Natural killer cell treated with Interleukin-12 subunit alpha and Interleukin-12 subunit beta and Interleukin-15 and Interleukin-18, amount 100 ng/mL, for 72 hours (primary cell): ENCODE results near the gene RCVRN. TPM values are rescaled to one million over a fixed set of nuclear protein-coding genes. Genes with fewer than 3 reads are reported as not detected.

Experiments used
- ATAC-seq, 2 donors: fragments of 150-1000 bp; cut with Tn5 transposase in 1 of 2; sonication (Bioruptor Pico), chemical (Tn5 transposase) in 1 of 2; 2 replicates each; pipeline ENCODE4 v1.10.0; 2021
- DNase-seq: peaks from one replicate; pipeline ENCODE4 v3.0.0; 2022; ENCODE audit warnings: low spot score
- H3K27ac Mint-ChIP-seq, 2 donors: 1 replicate in 1 of 2; 2 replicates in 1 of 2; pipeline ENCODE4 v1.8.0; 2022; ENCODE audit warnings: mixed read lengths in 2 of 2, mild to moderate bottlenecking in 1 of 2, moderate library complexity in 1 of 2
- H3K27me3 Mint-ChIP-seq, 2 donors: 1 replicate in 1 of 2; 2 replicates in 1 of 2; pipeline ENCODE4 v1.8.0; 2022; ENCODE audit warnings: mixed read lengths in 2 of 2
- H3K36me3 Mint-ChIP-seq: one replicate; pipeline ENCODE4 v1.8.0; 2022; ENCODE audit warnings: mixed read lengths
- H3K4me1 Mint-ChIP-seq, 2 donors: 1 replicate in 1 of 2; 2 replicates in 1 of 2; pipeline ENCODE4 v1.8.0; 2022; ENCODE audit warnings: low read depth in 2 of 2, mixed read lengths in 2 of 2, mild to moderate bottlenecking in 1 of 2
- H3K4me3 Mint-ChIP-seq: one replicate; pipeline ENCODE4 v1.8.0; 2022; ENCODE audit warnings: mixed read lengths
- H3K9me3 Mint-ChIP-seq: 2 replicates; pipeline ENCODE4 v1.8.0; 2022; ENCODE audit warnings: mixed read lengths
- total RNA-seq, 2 donors: library from RNA; stranded (reverse); gene quantifications; one replicate each; pipeline ENCODE4 v1.2.3, GENCODE V29; 2022

Gene RCVRN
- total RNA-seq, 2 donors from 2014 or later, result not detected

DNA sequence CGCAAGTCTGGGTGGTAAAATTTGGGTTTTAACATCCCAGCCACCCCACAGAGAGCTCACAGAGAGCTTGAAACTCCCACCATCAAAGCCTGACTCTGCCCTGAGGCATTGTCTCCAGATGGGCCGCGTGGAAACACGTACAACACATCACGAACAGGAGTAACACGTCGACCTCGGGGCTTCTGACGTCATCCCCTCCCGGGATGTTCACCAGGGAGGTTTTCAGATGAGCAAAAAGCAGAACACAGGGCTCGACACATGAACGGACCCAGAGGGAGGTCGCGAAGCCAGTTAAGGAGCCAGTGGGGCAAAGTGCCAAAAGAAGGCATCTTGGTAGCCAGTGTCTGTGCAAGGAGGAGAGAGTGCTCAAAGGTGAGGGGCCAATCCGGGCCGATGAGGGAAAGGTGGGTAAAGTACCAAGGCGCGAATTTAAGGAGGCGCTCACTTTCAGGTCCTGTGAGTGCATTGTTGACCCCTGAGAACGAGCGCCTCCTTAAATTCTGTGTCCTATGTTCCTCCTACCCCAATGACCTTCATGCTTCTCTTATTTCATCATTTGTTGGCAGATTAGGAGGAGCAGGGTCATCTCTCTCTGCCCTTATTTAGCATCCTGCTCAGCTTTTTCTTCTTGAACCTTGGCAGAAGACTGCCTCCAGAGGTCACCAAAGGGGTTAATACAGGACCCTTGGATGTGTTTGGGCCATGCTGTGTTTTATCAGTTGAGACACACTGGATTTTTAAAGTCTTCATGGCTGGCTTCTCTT lies 5.6 kb downstream of the RCVRN start:
- no peak overlapping the region for H3K4me3 Mint-ChIP-seq

DNA sequence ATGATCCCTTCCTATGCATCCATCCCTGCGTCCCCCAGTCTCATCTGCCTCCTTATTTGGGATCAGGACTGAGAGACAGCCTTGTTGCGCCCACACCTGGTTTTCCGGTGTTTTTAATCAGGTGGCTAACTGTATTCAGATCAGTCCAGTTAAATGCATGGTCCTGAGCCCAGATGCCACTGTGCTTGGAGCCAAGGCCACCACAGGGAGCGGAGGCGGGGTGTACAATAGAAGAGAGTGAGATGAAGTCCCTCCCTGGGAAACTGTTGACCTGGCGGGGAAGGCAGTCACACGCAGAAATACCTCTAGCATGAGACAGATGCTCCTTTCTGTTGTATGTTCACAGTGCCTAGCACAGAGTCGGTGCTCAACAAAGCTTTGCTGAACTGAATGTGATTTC lies 6.3 kb downstream of the RCVRN start:
- Mint-ChIP-seq H3K4me3 (no peak overlapping the region), H3K9me3 (no peaks in the 10 kb centered on the region), H3K4me1 (peaks cover 0 to 6% of the 10 kb centered on the region in 2 donors), H3K36me3 (no peaks in the 10 kb centered on the region), H3K27ac (no peak overlapping the region), H3K27me3 (peaks cover 10 to 12% of the 10 kb centered on the region in 2 donors)
- ATAC-seq (no peak), DNase-seq (no peak)

More for the DNA sequence above, 5.6 kb downstream of the RCVRN start:
- Mint-ChIP-seq H3K9me3 (no peaks in the 10 kb centered on the region), H3K36me3 (no peaks in the 10 kb centered on the region), H3K27me3 (peaks cover 6 to 12% of the 10 kb centered on the region in 2 donors), H3K4me1 (peaks cover 0 to 6% of the 10 kb centered on the region in 2 donors), H3K27ac (no peak overlapping the region)
- no peak for ATAC-seq
- no peak for DNase-seq

DNA sequence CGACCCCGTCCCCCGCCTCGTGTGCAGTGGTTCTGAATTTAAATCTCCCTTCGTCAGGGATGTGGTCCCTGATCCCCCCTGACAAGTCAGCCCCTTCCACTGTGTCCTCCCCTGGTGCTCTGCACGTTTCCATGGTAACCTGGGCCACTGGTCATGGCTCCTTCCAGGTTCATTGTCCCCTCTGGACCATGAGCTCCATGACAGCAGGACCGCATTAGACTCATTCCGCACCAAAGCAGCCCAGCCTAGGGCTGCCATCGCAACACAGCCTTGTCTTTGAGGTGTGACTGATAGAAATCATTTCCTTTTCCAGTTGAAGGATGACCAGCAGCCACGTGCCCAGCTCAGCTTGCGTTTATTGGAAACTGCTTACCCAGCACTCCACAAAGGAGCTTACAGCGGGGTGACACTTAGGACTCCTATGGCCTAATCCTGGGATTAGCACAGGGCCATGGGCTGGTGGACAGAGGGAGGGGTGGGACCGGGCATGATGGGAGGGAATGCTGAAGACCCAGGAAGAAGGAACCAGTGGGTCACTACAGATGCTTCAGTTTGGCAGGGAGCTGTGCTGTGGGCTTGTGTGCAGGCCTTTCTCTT lies 7.6 kb downstream of the RCVRN start:
- Mint-ChIP-seq H3K4me1 (peaks cover 0 to 6% of the 10 kb centered on the region in 2 donors), H3K27me3 (peaks cover 15 to 21% of the 10 kb centered on the region in 2 donors), H3K27ac (no peak overlapping the region)

DNA sequence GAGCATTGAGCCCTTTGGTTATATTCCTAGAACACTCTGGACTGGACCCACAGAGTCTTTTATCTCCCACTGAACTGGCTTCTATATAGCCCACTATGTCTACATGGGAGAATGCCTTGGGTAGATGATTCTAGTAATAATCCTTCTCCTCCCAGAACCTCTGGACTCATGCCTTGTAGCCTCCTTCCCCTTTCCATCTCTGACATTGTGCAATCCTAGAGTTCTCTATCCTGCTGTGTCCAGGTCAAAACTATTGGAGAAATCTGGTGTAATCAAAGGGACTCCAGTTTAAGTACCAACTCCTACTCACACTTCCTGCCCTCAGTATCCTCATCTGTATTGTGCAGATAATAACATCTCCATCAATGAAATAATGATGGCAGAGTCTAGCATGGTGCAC lies 9.1 kb downstream of the RCVRN start:
- Mint-ChIP-seq H3K4me1 (peaks cover 0 to 6% of the 10 kb centered on the region in 2 donors), H3K4me3 (no peak overlapping the region), H3K36me3 (no peaks in the 10 kb centered on the region), H3K9me3 (no peaks in the 10 kb centered on the region), H3K27ac (no peak overlapping the region), H3K27me3 (peaks cover 16 to 18% of the 10 kb centered on the region in 2 donors)
- DNase-seq (no peak), ATAC-seq (no peak)

More for the DNA sequence above, 7.6 kb downstream of the RCVRN start:
- H3K4me3 Mint-ChIP-seq, result no peak overlapping the region
- H3K36me3 Mint-ChIP-seq, result no peaks in the 10 kb centered on the region
- ATAC-seq, result no peak
- no peak for DNase-seq
- H3K9me3 Mint-ChIP-seq, result no peaks in the 10 kb centered on the region

DNA sequence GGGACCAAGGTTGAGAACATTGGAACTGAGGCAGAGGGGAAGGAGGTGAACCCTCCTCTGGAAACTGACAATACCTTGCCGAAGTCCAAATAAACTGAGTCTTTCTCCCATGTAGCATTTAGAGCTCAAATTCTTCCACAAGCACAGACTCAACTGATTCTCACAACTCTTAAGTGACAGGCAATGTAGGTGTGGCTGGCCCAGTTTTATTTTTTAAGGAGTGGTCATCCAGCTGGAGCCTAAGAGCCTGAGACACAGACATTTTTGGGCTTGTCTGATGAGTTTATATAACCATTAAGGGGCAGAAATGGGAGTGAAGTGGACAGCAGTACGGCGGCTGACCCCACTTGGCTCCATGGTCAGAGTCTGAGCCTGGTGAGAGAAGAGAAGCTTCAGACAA lies 10.8 kb downstream of the RCVRN start:
- Mint-ChIP-seq H3K4me3 (no peak overlapping the region), H3K27ac (no peak overlapping the region), H3K4me1 (peaks cover 0 to 8% of the 10 kb centered on the region in 2 donors), H3K27me3 (peaks cover 15 to 21% of the 10 kb centered on the region in 2 donors), H3K36me3 (no peaks in the 10 kb centered on the region), H3K9me3 (no peaks in the 10 kb centered on the region)
- DNase-seq, result no peak
- ATAC-seq, result no peak

DNA sequence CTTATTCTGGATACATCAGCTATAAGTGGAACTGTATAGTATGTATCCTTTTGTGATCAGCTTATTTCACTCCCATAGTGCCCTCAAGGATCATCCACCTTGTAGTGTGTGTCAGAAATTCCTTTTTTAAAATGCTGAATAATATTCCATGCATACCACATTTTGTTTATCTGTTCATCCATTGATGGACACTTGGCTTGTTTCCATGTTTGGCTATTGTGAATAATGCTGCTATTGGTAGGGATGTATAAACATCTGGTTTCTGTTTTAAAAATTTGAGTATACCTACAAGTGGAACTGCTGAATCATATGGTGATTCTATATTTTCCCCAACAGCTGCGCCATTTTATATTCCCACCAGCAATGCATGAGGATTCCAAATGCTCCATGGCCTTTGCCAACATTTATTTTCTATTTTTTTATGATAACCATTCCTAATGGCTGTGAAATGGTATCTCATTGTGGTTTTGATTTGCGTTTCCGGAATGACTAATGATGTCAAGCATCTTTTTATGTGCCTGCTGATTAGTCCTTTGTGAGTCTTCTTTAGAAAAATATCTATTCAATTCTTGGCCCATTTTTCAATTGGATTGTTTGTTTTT lies 11.6 kb downstream of the RCVRN start:
- Mint-ChIP-seq H3K4me3 (no peak overlapping the region), H3K4me1 (peaks cover 0 to 8% of the 10 kb centered on the region in 2 donors), H3K27me3 (peaks cover 15 to 21% of the 10 kb centered on the region in 2 donors), H3K36me3 (no peaks in the 10 kb centered on the region), H3K9me3 (no peaks in the 10 kb centered on the region), H3K27ac (no peak overlapping the region)
- ATAC-seq, result no peak
- no peak for DNase-seq

DNA sequence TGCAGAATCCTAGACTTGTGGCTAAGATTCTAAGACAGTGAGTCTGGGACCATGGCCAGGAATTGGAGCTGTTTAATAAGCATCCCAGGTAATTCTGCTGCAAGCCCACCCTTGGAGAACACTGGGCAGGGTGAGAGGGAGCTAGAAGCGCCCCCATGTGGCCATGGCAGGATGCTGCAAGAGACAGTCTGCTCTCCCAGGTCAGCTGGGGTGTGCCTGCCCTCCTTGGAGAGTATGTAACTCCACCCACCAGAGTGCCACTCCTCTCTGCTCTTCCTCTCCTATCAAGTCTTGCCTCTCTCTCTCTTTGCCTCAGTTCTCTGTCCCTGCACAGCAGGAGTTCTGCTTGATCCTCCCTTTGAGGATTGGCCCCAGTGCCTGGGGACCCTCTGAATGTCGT lies 14.9 kb downstream of the RCVRN start:
- Mint-ChIP-seq H3K4me3 (no peak overlapping the region), H3K27ac (no peak overlapping the region), H3K9me3 (no peaks in the 10 kb centered on the region), H3K27me3 (peaks cover 15 to 20% of the 10 kb centered on the region in 2 donors), H3K36me3 (no peaks in the 10 kb centered on the region), H3K4me1 (peaks cover 0 to 2% of the 10 kb centered on the region in 2 donors)
- ATAC-seq, result peak in 1 of 2 donors; percentile 60
- no peak for DNase-seq

DNA sequence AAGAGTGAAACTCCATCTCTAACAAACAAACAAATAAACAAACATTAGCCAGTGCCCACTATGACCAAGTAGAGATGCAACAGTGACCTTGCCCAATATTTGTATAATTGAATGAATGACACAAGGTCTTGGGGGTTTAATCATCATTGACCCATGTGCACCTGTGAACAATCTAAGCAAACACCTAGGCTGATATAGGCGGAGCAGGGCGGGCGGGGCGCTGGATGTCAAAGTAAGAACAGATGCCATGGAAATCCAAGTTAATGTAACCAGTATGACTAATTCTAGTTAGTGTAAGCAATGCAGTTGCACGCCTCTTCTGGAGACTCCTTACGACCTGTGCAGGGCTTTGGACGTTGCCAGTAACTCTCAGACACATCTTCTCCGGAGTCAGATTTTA lies 17.6 kb downstream of the RCVRN start:
- Mint-ChIP-seq H3K4me1 (peaks cover 0 to 2% of the 10 kb centered on the region in 2 donors), H3K27me3 (peaks cover 7 to 16% of the 10 kb centered on the region in 2 donors), H3K27ac (no peak overlapping the region), H3K9me3 (peaks cover 9% of the 10 kb centered on the region), H3K4me3 (no peak overlapping the region), H3K36me3 (peaks cover 11% of the 10 kb centered on the region)
- no peak for DNase-seq
- no peak for ATAC-seq

DNA sequence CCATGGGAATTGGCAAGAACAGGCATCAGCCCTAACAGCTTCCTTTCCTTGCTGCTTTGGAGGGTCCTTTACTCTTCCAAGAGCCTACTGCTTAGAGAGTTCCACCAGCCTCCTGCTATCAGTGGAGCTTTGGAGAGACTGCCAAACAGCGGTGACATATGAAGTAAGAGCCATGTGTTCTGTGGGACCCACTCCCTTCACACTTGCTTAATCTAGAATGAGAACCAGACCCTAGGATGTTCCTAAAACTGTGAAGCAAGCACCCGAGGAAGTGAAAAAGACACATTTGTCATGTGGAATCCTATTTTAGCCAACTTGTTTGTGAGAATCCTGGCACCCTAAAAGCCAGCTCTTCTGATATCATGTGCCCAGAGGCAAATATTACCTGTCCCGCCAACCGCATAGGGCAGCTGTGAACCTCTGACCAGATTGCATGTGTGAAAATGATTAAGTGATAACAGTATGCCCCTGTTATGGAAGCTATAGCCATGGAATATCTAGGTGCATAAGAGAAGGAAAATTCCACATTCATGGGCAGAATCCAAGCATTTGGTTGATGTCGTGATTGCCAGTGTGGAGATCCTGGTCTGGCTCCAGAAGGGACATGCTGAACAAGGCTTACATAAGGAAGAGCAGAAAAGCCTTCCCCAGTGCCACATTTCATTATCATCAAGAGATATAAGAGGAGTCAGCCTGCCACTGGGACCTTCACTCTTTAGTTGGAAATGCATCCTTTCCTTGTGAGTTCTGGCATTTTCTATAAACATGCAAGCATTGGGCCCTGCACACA lies 18.7 kb downstream of the RCVRN start:
- H3K4me3 Mint-ChIP-seq, result no peak overlapping the region
- H3K9me3 Mint-ChIP-seq, result peaks cover 9% of the 10 kb centered on the region
- DNase-seq (no peak), ATAC-seq (no peak)
- peaks cover 0 to 2% of the 10 kb centered on the region in 2 donors for H3K4me1 Mint-ChIP-seq
- peaks cover 14 to 16% of the 10 kb centered on the region in 2 donors for H3K27me3 Mint-ChIP-seq
- no peak overlapping the region for H3K27ac Mint-ChIP-seq
- peaks cover 20% of the 10 kb centered on the region for H3K36me3 Mint-ChIP-seq

DNA sequence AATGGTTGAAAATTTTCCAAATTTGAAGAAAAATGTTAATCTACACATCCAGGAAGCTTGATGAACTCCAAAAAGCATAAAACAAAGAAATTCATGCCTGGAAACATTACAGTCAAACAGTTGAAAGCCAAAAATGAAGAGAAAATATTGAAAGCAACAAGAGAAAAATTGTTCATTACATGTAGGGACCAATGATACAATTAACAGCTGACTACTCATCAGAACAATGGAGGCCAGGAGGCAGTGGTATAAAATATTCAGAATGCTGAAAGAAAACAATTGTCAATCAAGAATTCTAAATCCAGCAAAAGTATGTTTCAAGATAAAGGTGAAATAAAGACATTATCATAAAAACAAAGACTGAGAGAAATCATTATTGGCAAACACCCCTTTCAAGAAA lies 21.6 kb downstream of the RCVRN start:
- Mint-ChIP-seq H3K27ac (no peak overlapping the region), H3K4me1 (no peaks in the 10 kb centered on the region), H3K36me3 (peaks cover 20% of the 10 kb centered on the region), H3K4me3 (no peak overlapping the region), H3K27me3 (peaks cover 13 to 19% of the 10 kb centered on the region in 2 donors), H3K9me3 (peaks cover 9% of the 10 kb centered on the region)
- DNase-seq (no peak), ATAC-seq (no peak)

DNA sequence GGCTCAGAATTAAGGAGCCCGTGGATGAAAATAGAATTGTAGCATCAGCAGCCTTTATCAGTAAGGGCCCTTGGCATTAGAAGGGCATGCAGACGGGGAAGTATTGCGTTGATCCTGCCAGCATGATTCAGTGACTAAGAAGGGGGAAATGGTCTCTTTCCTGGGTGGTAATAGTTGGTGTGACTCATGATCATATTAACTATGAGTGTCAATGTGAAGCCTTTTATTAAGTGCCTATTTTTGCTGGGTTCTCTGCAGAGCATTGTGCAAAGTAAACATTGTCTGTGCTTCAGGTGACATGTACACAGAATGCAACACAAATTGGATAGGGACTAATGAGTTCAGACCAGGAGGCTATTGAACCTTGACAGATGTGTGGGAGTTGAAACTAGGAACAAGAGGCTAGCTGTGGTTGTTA lies 24.5 kb downstream of the RCVRN start:
- peaks cover 9% of the 10 kb centered on the region for H3K9me3 Mint-ChIP-seq
- H3K27ac Mint-ChIP-seq, result no peak overlapping the region
- peaks cover 20% of the 10 kb centered on the region for H3K36me3 Mint-ChIP-seq
- DNase-seq (no peak), ATAC-seq (no peak)
- H3K4me1 Mint-ChIP-seq, result no peaks in the 10 kb centered on the region
- no peak overlapping the region for H3K4me3 Mint-ChIP-seq
- H3K27me3 Mint-ChIP-seq, result peaks cover 16 to 36% of the 10 kb centered on the region in 2 donors

DNA sequence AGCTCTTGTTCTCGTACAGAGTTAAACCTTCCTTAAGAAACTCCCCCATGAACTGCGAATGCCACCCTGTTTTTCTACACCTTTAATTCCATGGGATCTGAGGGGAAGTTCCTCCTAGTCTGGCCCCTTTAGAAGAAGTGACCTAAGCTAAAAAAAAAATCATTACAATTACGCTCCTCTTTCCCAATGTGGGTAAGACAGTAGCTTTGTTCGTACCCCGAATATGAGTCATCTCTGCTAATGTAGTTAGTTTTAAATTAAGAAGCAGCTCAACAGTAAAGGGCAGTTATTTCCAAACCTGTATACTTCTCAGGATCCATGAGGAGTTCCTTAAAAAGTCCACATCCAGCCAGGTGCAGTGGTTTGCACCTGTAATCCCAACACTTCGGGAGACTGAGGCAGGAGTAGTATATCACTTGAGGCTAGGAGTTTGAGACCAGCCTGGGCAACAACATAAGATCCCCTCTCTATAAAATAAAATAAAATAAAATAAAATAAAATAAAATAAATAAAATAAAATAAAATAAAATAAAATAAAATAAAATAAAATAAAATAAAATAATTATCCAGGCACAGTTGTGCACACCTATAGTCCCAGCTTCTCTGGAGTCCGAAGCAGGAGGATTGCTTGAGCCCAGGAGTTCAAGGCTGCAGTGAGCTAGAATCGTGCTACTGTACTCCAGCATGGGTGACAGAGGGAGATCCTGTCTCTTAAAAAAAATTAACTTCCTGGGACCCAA lies 26.1 kb downstream of the RCVRN start:
- H3K9me3 Mint-ChIP-seq, result peaks cover 9% of the 10 kb centered on the region
- no peak overlapping the region for H3K4me3 Mint-ChIP-seq
- ATAC-seq, result no peak
- H3K27ac Mint-ChIP-seq, result no peak overlapping the region
- H3K36me3 Mint-ChIP-seq, result peaks cover 20% of the 10 kb centered on the region
- peaks cover 14 to 45% of the 10 kb centered on the region in 2 donors for H3K27me3 Mint-ChIP-seq
- DNase-seq, result no peak
- H3K4me1 Mint-ChIP-seq, result no peaks in the 10 kb centered on the region

DNA sequence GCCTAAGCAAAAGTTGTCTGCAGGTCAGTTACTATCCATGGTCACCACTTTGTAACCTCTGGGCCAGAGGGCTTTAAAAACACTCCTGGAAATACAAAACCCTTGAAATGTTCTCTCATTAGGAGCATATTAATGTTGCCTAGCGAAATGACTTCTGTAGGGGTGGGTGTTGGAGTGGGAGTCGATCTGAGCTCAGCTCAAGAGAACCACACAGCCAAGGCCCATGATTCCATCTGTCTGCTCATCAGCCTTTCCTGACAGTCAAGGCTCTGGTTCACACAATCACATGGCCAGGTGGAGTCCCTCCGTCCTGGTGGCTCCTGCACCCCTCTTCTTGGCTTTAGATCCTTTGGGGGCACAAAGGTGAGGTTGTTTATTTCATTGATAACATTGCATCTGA lies 26.7 kb downstream of the RCVRN start:
- DNase-seq, result no peak
- H3K4me3 Mint-ChIP-seq, result no peak overlapping the region
- H3K9me3 Mint-ChIP-seq, result peaks cover 4% of the 10 kb centered on the region
- peaks cover 16% of the 10 kb centered on the region for H3K36me3 Mint-ChIP-seq
- no peaks in the 10 kb centered on the region for H3K4me1 Mint-ChIP-seq
- no peak for ATAC-seq
- H3K27ac Mint-ChIP-seq, result no peak overlapping the region
- peaks cover 14 to 45% of the 10 kb centered on the region in 2 donors for H3K27me3 Mint-ChIP-seq
